ENCODE measurements around the gene HIKESHI. TPM values are rescaled to one million over a fixed set of nuclear protein-coding genes. Genes with fewer than 3 reads are reported as not detected.
A peak's percentile ranks its signal among the peaks of the same experiment; 100 is the strongest.
"Not testable (repeated sequence)": the region's sequence is repeated elsewhere in the genome, so short reads cannot be mapped to it uniquely, and the experiment has no call there.

Gene HIKESHI
- total and polyA plus RNA-seq, 3 donors from 2014 or later, result 34.1 to 48.7 (median 38.1) TPM

- no peaks in the 10 kb centered on the region for H3K9me3 ChIP-seq
- intact Hi-C loops (cut with DNase I; ENCODE audit: low total_unique reads), result no loop called here
Measured at GRCh38 chr11:86278226-86278625, 23.8 kb upstream of the HIKESHI start.

GRCh38 chr11:86279747-86280146 is 22.3 kb upstream of the HIKESHI start:
- Histone ChIP-seq H3K4me1 (no peaks in the 10 kb centered on the region), H3K27me3 (no peaks in the 10 kb centered on the region), H3K9me3 (no peaks in the 10 kb centered on the region), H3K27ac (no peak overlapping the region), H3K36me3 (ENCODE audit: low read depth, missing control alignments) (no peaks in the 10 kb centered on the region), H3K4me3 (no peak overlapping the region)
- intact Hi-C loops (cut with DNase I; ENCODE audit: low total_unique reads), result no loop called here
- WGBS, 2 donors, result 92 to 97% methylated on average over 3 of the region's 3 CpGs
- DNase-seq, result no peak
- TF ChIP-seq CTCF (IDR thresholded peaks at IDR 0.05) (no peak), POLR2A (IDR thresholded peaks at IDR 0.05) (no peak)

More at GRCh38 chr11:86278226-86278625, 23.8 kb upstream of the HIKESHI start:
- no peak overlapping the region for H3K27ac ChIP-seq
- TF ChIP-seq POLR2A (IDR thresholded peaks at IDR 0.05), result no peak
- TF ChIP-seq CTCF (IDR thresholded peaks at IDR 0.05), result no peak
- no peaks in the 10 kb centered on the region for H3K4me1 ChIP-seq
- H3K4me3 ChIP-seq, result no peak overlapping the region
- no peak for DNase-seq
- H3K27me3 ChIP-seq, result no peaks in the 10 kb centered on the region
- WGBS, 2 donors, result 95 to 96% methylated on average over 8 of the region's 8 CpGs
- H3K36me3 ChIP-seq (ENCODE audit: low read depth, missing control alignments), result no peaks in the 10 kb centered on the region

- WGBS, 2 donors, result 93 to 98% methylated on average over 2 of the region's 2 CpGs
- intact Hi-C loops (cut with DNase I; ENCODE audit: low total_unique reads), result no loop called here
- Histone ChIP-seq H3K27me3 (no peaks in the 10 kb centered on the region), H3K9me3 (no peaks in the 10 kb centered on the region), H3K4me3 (no peak overlapping the region), H3K36me3 (ENCODE audit: low read depth, missing control alignments) (no peaks in the 10 kb centered on the region), H3K4me1 (no peaks in the 10 kb centered on the region), H3K27ac (no peak overlapping the region)
- no peak for DNase-seq
- TF ChIP-seq POLR2A (IDR thresholded peaks at IDR 0.05) (no peak), CTCF (IDR thresholded peaks at IDR 0.05) (no peak)
Measured at GRCh38 chr11:86287468-86287796, 14.6 kb upstream of the HIKESHI start.

GRCh38 chr11:86288776-86289507 is 13.1 kb upstream of the HIKESHI start:
- WGBS, 2 donors, result 53 to 61% methylated on average over 7 of the region's 7 CpGs
- no peaks in the 10 kb centered on the region for H3K4me1 ChIP-seq
- intact Hi-C loops (cut with DNase I; ENCODE audit: low total_unique reads), result no loop called here
- H3K27ac ChIP-seq, result no peak overlapping the region
- no peaks in the 10 kb centered on the region for H3K9me3 ChIP-seq
- H3K27me3 ChIP-seq, result no peaks in the 10 kb centered on the region
- no peak overlapping the region for H3K4me3 ChIP-seq
- TF ChIP-seq POLR2A (IDR thresholded peaks at IDR 0.05), result no peak
- no peak for TF ChIP-seq CTCF (IDR thresholded peaks at IDR 0.05)
- DNase-seq, result peak; percentile 65
- no peaks in the 10 kb centered on the region for H3K36me3 ChIP-seq (ENCODE audit: low read depth, missing control alignments)

GRCh38 chr11:86289508-86290280 is 12.3 kb upstream of the HIKESHI start:
- H3K27ac ChIP-seq; H3K36me3 ChIP-seq (ENCODE audit: low read depth, missing control alignments); intact Hi-C loops (cut with DNase I; ENCODE audit: low total_unique reads); H3K4me1 ChIP-seq; H3K9me3 ChIP-seq; H3K27me3 ChIP-seq; DNase-seq; H3K4me3 ChIP-seq: not testable (repeated sequence)
- WGBS, 2 donors, result 85 to 91% methylated on average over 9 of the region's 9 CpGs
